ENCODE measurements around the gene LINC01488. TPM values are rescaled to one million over a fixed set of nuclear protein-coding genes. Genes with fewer than 3 reads are reported as not detected.

Gene LINC01488
- total RNA-seq, 4 donors from 2014 or later: not detected

GRCh38 chr11:69442012-69442806 is 39.3 kb upstream of the LINC01488 start:
- TF ChIP-seq, protein P1, sequence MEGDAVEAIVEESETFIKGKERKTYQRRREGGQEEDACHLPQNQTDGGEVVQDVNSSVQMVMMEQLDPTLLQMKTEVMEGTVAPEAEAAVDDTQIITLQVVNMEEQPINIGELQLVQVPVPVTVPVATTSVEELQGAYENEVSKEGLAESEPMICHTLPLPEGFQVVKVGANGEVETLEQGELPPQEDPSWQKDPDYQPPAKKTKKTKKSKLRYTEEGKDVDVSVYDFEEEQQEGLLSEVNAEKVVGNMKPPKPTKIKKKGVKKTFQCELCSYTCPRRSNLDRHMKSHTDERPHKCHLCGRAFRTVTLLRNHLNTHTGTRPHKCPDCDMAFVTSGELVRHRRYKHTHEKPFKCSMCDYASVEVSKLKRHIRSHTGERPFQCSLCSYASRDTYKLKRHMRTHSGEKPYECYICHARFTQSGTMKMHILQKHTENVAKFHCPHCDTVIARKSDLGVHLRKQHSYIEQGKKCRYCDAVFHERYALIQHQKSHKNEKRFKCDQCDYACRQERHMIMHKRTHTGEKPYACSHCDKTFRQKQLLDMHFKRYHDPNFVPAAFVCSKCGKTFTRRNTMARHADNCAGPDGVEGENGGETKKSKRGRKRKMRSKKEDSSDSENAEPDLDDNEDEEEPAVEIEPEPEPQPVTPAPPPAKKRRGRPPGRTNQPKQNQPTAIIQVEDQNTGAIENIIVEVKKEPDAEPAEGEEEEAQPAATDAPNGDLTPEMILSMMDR (IDR thresholded peaks at IDR 0.05; ENCODE audit: low read depth): no peak

GRCh38 chr11:69442807-69443137 is 38.7 kb upstream of the LINC01488 start:
- TF ChIP-seq, protein P1 (IDR thresholded peaks at IDR 0.05; ENCODE audit: low read depth): no peak

GRCh38 chr11:69443138-69443967 is 38.1 kb upstream of the LINC01488 start:
- TF ChIP-seq, protein P1 (IDR thresholded peaks at IDR 0.05; ENCODE audit: low read depth): no peak

DNA sequence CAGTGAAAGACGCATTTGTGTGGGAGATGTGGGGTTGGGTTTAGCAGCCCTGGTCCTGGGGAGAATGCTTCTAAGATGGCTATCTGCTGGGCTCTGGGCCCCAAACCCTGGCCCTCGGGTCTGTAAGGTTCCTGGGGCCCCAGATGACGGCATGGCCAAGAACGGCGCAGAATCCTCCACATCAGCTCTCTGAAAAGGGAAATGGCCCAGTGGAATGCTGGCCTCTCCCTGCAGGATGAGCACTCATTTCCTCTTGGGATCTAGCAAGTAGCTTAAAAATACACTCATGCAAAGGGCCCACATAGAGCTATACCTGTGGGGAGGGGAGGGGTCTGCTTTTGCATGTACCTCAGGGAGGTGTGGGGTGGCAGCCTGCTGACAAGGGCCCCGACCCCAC is 37.5 kb upstream of the LINC01488 start:
- TF ChIP-seq, protein P1 (IDR thresholded peaks at IDR 0.05; ENCODE audit: low read depth): no peak

- TF ChIP-seq, protein P1 (IDR thresholded peaks at IDR 0.05; ENCODE audit: low read depth): no peak
These were observed 36.9 kb upstream of the LINC01488 start for GRCh38 chr11:69444381-69445130.

DNA sequence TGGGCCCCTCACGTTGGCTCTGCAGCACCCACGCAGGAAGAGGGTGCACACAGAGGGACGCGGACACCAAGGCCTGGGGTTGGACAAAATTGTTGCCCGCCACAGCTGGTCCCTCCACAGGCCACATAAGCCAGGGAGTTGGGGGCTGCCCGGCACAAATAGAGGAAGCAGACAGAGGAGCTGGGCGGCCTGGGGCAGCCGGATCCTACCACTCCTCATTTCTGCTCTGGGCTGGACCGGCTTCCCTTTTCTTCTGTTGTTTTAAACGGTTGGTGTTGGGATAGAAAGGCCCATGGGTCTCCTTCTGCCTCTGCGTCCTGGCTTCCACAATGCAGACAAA is 36.4 kb upstream of the LINC01488 start:
- TF ChIP-seq, protein P1 (IDR thresholded peaks at IDR 0.05; ENCODE audit: low read depth): no peak

GRCh38 chr11:69446108-69446507 is 35.4 kb upstream of the LINC01488 start:
- TF ChIP-seq, protein P1 (IDR thresholded peaks at IDR 0.05; ENCODE audit: low read depth): no peak

Measured in subcutaneous adipose tissue (tissue), 4 donors.